Omental fat pad (tissue), 4 donors: Measurements from ENCODE around the gene PECR. TPM values are rescaled to one million over a fixed set of nuclear protein-coding genes. Genes with fewer than 3 reads are reported as not detected.
A peak's percentile ranks its signal among the peaks of the same experiment; 100 is the strongest.

Experiments
- ATAC-seq: fragments of 150-250 bp; one replicate; pipeline ENCODE4 v1.9.1; 2016; ENCODE audit warnings: mild to moderate bottlenecking, moderate library complexity; ENCODE audit not compliant: low FRiP score
- DNase-seq: peaks from one replicate; pipeline ENCODE4 v3.0.0-alpha.2; 2019; ENCODE audit warnings: low spot score
- total RNA-seq, 4 donors: library from RNA; depleted of rRNA; stranded (reverse); fragments of >200 nt; gene quantifications; one replicate each; pipeline ENCODE4 v1.1.0, GENCODE V29; 2016
- TF ChIP-seq, protein P1 (sequence below), 3 donors: fragments of 450-650 bp; IDR thresholded peaks; one replicate each; pipeline ENCODE4 v1.5.1; 2016 to 2017; ENCODE audit warnings: antibody characterized with exemption in 3 of 3, mild to moderate bottlenecking in 3 of 3, moderate library complexity in 2 of 3

The PECR gene
- total RNA-seq: 10 to 100 TPM; 18.5 to 57.9 (median 24.2) TPM

DNA sequence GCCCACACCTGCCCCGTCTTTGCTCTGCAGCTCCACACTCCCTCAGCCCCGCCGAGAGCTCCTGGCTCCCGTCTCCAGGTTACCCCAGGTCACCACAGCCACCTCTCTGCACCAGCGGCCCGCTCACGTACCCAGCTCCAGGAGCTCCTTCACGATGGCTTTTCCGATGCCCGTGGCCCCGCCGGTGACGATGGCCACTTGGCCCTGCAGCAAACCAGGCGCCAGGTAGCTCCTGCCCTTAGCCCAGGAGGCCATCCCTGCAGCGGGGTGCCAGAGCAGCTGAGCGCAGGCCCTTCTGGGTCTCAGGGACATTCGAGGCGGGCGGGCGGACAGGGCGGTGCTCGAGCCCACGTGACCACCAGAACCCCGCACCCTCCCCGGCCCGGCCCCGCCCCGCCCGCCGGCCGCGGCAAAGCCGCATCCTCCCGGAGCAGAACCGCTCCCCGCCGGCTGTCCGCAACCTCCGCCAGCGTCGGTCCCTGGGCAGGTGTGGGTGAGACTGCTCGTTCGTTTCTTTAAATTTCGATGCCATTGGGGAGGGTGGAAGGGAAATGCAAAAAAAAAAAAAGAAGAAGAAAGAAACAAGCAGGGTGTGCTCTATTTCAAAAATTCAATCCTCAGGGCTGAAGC is at the start of gene PECR, which contains the start of gene TMEM169:
Gene PECR (minus strand): TSS at position 323 of the 630 bp plus-strand sequence. CDS start 68 bp downstream, at position 255.
Gene TMEM169 (plus strand): TSS at position 433 of the 630 bp plus-strand sequence. CDS start 14,045 bp downstream, outside the sequence.
- ATAC-seq (peak; percentile 98), DNase-seq (peak; percentile 48)
- TF ChIP-seq, protein P1, sequence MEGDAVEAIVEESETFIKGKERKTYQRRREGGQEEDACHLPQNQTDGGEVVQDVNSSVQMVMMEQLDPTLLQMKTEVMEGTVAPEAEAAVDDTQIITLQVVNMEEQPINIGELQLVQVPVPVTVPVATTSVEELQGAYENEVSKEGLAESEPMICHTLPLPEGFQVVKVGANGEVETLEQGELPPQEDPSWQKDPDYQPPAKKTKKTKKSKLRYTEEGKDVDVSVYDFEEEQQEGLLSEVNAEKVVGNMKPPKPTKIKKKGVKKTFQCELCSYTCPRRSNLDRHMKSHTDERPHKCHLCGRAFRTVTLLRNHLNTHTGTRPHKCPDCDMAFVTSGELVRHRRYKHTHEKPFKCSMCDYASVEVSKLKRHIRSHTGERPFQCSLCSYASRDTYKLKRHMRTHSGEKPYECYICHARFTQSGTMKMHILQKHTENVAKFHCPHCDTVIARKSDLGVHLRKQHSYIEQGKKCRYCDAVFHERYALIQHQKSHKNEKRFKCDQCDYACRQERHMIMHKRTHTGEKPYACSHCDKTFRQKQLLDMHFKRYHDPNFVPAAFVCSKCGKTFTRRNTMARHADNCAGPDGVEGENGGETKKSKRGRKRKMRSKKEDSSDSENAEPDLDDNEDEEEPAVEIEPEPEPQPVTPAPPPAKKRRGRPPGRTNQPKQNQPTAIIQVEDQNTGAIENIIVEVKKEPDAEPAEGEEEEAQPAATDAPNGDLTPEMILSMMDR (IDR thresholded peaks at IDR 0.05): no peak

DNA sequence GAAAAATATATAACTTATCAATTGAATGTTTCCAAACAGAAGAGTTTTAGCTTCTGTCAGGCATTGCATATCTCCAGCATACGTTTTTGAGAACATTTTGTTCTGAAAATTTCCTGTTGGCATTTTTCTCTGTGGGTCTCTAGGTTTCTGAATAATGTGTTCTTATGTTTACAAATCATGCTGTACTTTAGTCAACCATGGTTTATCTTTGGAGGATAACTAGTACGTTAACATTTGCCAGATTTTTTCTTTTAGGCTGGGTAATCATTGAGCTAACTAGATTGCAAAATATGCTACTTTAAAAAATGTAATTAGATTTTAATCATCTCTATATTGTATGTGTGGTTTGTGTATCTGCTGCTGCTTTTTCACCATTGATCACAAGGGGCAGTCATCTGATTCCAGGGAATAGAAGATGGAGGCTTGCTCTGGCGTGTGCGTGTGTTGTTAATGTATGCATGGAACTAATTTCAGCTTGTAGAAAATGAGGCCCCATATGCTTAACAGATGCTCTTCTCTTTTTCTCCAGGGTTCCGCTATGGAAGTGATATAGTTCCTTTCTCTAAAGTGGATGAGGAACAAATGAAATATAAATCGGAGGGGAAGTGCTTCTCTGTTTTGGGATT is 48.9 kb upstream of the PECR start:
- TF ChIP-seq, protein P1 (IDR thresholded peaks at IDR 0.05): no peak
- DNase-seq: no peak
- no peak for ATAC-seq

DNA sequence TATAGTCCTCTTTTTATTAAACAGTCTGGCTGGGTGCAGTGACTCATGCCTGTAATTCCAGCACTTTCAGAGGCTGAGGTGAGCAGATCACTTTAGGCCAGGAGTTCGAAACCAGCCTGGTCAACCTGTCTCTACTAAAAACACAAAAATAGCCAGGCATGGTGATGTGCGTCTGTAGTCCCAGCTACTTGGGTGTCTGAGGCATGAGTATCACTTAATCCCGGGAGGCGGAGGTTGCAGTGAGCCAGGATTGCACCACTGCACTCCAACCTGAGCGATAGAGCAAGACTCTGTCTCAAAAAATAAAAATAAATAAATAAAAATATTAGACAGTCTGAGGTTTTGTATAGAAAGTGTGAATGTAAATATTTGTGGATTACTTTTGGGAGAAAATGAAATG is 45.3 kb upstream of the PECR start:
- TF ChIP-seq, protein P1 (IDR thresholded peaks at IDR 0.05): no peak
- no peak for DNase-seq
- no peak for ATAC-seq

DNA sequence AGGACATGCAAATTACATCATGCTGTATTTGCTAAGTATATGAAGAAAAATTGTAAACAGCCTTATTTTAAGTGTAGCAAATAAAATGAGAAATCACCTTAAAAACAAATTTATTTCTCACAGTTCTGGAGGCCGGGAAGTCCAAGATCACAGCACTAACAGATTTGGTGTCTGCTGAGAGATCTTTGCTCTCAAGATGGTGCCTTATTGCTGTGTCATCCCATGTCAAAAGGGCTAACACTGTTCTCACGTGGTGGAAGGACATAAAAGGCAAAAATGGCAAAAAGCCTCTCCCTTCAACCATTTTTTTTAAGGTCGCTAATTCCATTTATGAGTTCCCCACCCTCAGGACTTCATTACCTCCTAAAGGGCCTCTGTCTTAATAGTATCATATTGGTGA is 39.6 kb upstream of the PECR start:
- TF ChIP-seq, protein P1 (IDR thresholded peaks at IDR 0.05): no peak
- ATAC-seq (no peak), DNase-seq (no peak)

DNA sequence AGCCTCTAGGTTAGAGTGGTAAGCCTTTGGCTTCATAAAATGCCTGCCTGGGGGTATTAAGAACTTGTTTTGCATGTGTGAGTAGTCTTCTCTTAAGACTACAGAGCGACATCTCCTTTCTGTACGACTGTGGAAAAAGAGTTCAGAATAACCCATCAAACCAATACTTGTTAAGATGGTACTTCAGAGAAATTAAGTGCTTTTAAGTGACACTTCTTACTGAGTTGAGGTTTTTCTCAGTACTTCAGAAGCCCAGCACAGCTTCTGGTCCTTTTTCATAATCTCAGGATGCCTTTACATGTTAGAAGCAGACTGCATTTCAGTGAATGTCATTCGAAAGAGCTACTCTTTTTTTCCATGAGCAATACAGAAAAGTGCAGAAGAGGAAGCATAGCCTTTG is 38.4 kb upstream of the PECR start:
- no peak for ATAC-seq

DNA sequence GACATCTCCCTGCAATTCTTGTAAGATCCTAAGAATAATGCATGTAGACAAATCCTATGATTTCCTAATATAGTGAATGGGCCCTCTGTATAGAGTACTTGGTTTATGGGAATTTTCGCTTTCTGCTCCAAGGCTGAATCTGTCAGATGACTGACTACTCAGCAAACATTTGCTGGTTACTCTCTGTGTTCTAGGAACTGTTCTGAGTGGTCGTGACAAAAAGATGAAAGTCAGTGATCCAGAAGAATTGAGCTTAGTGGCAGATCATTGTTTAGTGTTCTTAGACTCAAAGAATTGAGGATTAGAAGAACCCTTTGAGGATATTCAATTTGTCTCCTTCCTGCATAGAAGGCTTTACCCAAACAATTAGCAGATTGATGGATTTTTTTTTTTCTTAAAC is 37.5 kb upstream of the PECR start:
- DNase-seq (no peak), ATAC-seq (no peak)
- TF ChIP-seq, protein P1 (IDR thresholded peaks at IDR 0.05): no peak

More for the DNA sequence above, 38.4 kb upstream of the PECR start:
- TF ChIP-seq, protein P1 (IDR thresholded peaks at IDR 0.05): no peak
- no peak for DNase-seq

DNA sequence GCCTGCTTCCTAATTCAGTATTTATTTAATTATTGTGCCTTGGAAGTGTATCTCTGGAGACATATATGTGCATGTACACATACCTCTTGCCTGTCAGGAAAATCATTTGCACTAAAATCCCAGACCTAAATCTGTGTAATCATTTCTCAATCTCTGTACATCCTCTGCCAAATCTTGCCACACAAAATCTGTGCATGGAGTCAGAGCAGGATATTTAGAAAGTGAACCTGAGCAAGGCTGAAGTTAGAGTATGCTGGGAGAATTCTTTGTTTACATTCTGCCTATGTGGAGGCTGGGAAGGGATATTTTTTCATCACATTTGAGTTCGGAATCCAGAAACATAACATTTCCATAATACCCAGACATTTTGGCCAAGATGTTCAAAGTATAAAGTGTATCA is 36.9 kb upstream of the PECR start:
- no peak for DNase-seq
- TF ChIP-seq, protein P1 (IDR thresholded peaks at IDR 0.05): no peak
- ATAC-seq: no peak
